GM18502 (cell line): ENCODE results near the gene OCIAD2.
"Not testable (repeated sequence)": the region's sequence is repeated elsewhere in the genome, so short reads cannot be mapped to it uniquely, and the experiment has no call there.

Experiments
- ATAC-seq: cut with Tn5 transposase; IDR thresholded peaks from one replicate; pipeline ENCODE4 v1.9.1; 2021; ENCODE audit warnings: mild to moderate bottlenecking; ENCODE audit not compliant: unreplicated experiment, poor library complexity

OCIAD2 gene

GRCh38 chr4:48908687-48909086 lies 2.1 kb upstream of the OCIAD2 start:
- ATAC-seq, result no peak

- no peak for ATAC-seq
Measured at GRCh38 chr4:48907706-48908477, 1.3 kb upstream of the OCIAD2 start.

GRCh38 chr4:48905363-48906015 lies 1.1 kb downstream of the OCIAD2 start:
- no peak for ATAC-seq

- no peak for ATAC-seq
Measured at GRCh38 chr4:48904541-48905142, 1.9 kb downstream of the OCIAD2 start.

GRCh38 chr4:48904101-48904500 lies 2.5 kb downstream of the OCIAD2 start:
- ATAC-seq, result no peak

- no peak for ATAC-seq
Measured at GRCh38 chr4:48902266-48902665, 4.3 kb downstream of the OCIAD2 start.

- no peak for ATAC-seq
Measured at GRCh38 chr4:48901196-48901595, 5.4 kb downstream of the OCIAD2 start.

GRCh38 chr4:48899950-48900349 lies 6.6 kb downstream of the OCIAD2 start:
- no peak for ATAC-seq

GRCh38 chr4:48899432-48899749 lies 7.2 kb downstream of the OCIAD2 start:
- peak; percentile 35 for ATAC-seq

- peak; percentile 89 for ATAC-seq
Measured at GRCh38 chr4:48898733-48899431, 7.7 kb downstream of the OCIAD2 start.

GRCh38 chr4:48896845-48897244 lies 9.7 kb downstream of the OCIAD2 start:
- no peak for ATAC-seq

- no peak for ATAC-seq
Measured at GRCh38 chr4:48891028-48891619, 15.4 kb downstream of the OCIAD2 start.

GRCh38 chr4:48889750-48890149 lies 16.8 kb downstream of the OCIAD2 start:
- not testable (repeated sequence) for ATAC-seq

- not testable (repeated sequence) for ATAC-seq
Measured at GRCh38 chr4:48881646-48882045, 24.9 kb downstream of the OCIAD2 start.

- no peak for ATAC-seq
Measured at GRCh38 chr4:48879561-48880442, 26.8 kb downstream of the OCIAD2 start.

- no peak for ATAC-seq
Measured at GRCh38 chr4:48877827-48878535, 28.6 kb downstream of the OCIAD2 start.

- ATAC-seq, result not testable (repeated sequence)
Measured at GRCh38 chr4:48864696-48865095, 41.9 kb downstream of the OCIAD2 start.

GRCh38 chr4:48863728-48864127 lies 42.8 kb downstream of the OCIAD2 start:
- ATAC-seq, result no peak

- ATAC-seq, result no peak
Measured at GRCh38 chr4:48862661-48863060, 43.9 kb downstream of the OCIAD2 start.
